ENCODE results near the gene GTPBP2. TPM values are rescaled to one million over a fixed set of nuclear protein-coding genes. Genes with fewer than 3 reads are reported as not detected.
A peak's percentile ranks its signal among the peaks of the same experiment; 100 is the strongest.

Gene GTPBP2
- total and polyA plus RNA-seq, 2 experiments from 2014 or later = 17.5 to 55.9 TPM

DNA sequence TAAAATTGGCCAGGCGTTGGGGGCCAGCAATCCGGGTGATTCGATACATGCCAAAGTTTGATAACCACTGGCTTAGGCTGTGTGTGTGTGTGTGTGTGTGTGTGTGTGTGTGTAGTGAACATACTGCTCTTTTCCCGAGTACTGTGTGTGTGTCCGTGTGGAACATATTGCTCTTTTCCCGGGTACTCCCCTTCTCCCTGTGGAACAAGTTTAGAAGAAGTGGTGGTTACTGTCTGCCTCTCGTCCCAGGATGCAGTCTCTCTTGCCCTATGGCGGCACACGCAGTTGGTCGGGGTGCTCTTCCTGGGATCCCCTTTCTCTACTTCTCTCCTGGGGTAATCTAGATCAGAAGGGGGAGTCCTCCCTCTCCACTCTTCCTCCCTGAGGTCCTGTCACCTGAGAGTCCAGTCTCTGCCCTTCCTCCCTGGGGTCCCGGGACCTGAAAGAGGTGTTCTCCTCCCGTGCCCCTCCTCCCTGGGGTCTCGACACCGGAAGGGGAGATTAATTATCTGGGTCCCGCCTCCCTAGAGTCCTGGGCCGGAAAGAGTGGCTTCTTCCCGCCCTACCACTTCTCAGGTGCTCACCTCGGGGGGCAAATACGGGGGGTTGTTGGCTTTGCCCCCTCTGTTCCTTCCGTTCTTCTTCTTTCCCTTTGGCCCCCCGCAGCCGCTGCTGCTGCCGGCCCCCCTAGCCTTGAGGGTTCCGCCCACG is 516 bp downstream of the GTPBP2 start:
- DNase-seq (ENCODE audit: low spot score) = peak; percentile 89
- Mint-ChIP-seq H3K9me3 (no peaks in the 10 kb centered on the region), H3K4me3 (peak overlapping the region; percentile 96), H3K36me3 (ENCODE audit: low read depth) (peaks cover 35% of the 10 kb centered on the region), H3K4me1 (peaks cover 9% of the 10 kb centered on the region), H3K27me3 (ENCODE audit: insufficient read depth, low read depth, poor library complexity) (peaks cover 6% of the 10 kb centered on the region), H3K27ac (peak overlapping the region; percentile 100)
- Histone ChIP-seq H4K20me1 (replicated peaks; ENCODE audit: insufficient read depth) (peaks cover 7% of the 10 kb centered on the region), H3K79me2 (replicated peaks; ENCODE audit: insufficient read depth) (peaks cover 19% of the 10 kb centered on the region), H3K27me3 (ENCODE audit: insufficient read depth) (no peaks in the 10 kb centered on the region), H3K27ac (ENCODE audit: low read depth) (peak overlapping the region; percentile 90), H3K4me2 (peak overlapping the region; percentile 93), H3K9me2 (ENCODE audit: insufficient read depth) (no peaks in the 10 kb centered on the region), H3K4me1 (ENCODE audit: insufficient read depth) (no peaks in the 10 kb centered on the region), H3K4me3 (peak overlapping the region; percentile 86), H3K36me3 (ENCODE audit: insufficient read depth) (peaks cover 3% of the 10 kb centered on the region; the same call in 1 of the 2 replicates), H3F3A (replicated peaks; ENCODE audit: low read depth) (0 out of 2 replicates have a peak, but pooled peaks cover 10% of the 10 kb centered on the region), H2AFZ (peak overlapping the region; percentile 91; the same call in 1 of the 2 replicates)
- TF ChIP-seq EZH2phosphoT487 (IDR thresholded peaks at IDR 0.05; ENCODE audit: unreplicated experiment) = no peak
- no peak for TF ChIP-seq ETS1 (IDR thresholded peaks at IDR 0.05)
- no peak for TF ChIP-seq NANOG (IDR thresholded peaks at IDR 0.05; ENCODE audit: borderline replicate concordance)
- TF ChIP-seq ZNF331 (CRISPR knock-in tag; IDR thresholded peaks at IDR 0.05; ENCODE audit: low read depth) = no peak
- TF ChIP-seq STAT1 (IDR thresholded peaks at IDR 0.05; ENCODE audit: unreplicated experiment) = no peak
- TF ChIP-seq CREB1 (CRISPR knock-in tag; IDR thresholded peaks at IDR 0.05; ENCODE audit: low read depth) = no peak
- TF ChIP-seq POLR2AphosphoS5 (IDR thresholded peaks at IDR 0.05; ENCODE audit: low read depth) = peak; percentile 44
- peak; percentile 51 for ATAC-seq

DNA sequence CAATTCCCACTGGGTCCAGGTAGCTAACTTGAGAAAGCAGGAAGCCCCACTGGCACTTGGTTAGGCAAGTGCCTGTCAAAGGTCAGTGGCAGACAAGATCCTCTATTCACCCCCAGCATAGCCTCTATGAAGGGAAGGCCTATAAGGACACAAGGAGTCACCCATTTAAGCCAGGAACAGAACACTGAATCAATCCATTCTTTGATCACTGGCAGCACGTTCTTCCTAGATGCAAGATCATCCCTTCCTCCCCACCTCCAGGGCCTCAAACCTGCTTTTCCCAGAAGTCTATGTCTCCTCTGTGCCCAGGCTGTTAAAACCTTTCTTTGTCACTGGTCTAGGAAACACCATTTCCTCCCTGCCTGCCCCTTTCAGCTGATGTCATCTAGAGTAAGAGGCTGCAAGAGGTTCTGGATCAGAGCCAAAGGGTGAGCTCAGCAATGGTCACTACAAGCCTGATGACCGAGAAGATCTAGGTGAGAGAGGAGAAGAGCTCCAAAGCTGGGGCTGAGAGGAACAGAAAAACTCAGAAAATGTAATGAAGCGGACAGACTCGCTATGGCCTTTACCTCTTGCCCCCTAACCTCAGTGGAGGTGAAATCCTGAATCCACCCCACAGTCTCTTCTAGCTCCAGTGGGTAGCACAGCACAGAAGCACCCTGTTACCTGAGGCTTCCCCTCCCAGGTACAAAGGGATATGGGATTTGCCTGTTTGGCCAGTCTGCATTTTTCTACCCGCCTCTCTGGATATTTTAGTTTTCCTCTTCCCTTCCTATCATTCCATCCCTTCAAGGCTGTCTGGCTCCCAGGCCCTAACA is 1.8 kb downstream of the GTPBP2 start:
- H3K4me1 Mint-ChIP-seq = peaks cover 9% of the 10 kb centered on the region
- H3K4me3 Mint-ChIP-seq = peak overlapping the region; percentile 96
- 0 out of 2 replicates have a peak overlapping the region, but pooled peaks have one; percentile 38 for H3K4me2 ChIP-seq
- no peak overlapping the region for H3K27ac ChIP-seq (ENCODE audit: low read depth)
- no peak overlapping the region for H3K27ac Mint-ChIP-seq
- peaks cover 48% of the 10 kb centered on the region for H3K36me3 Mint-ChIP-seq (ENCODE audit: low read depth)
- no peak for DNase-seq (ENCODE audit: low spot score)
- H3K9me3 Mint-ChIP-seq = no peaks in the 10 kb centered on the region
- peaks cover 7% of the 10 kb centered on the region for H4K20me1 ChIP-seq (replicated peaks; ENCODE audit: insufficient read depth)
- peaks cover 19% of the 10 kb centered on the region for H3K79me2 ChIP-seq (replicated peaks; ENCODE audit: insufficient read depth)
- peaks cover 9% of the 10 kb centered on the region for H3K27me3 Mint-ChIP-seq (ENCODE audit: insufficient read depth, low read depth, poor library complexity)
- TF ChIP-seq STAT1 (IDR thresholded peaks at IDR 0.05; ENCODE audit: unreplicated experiment) (no peak), ZNF462 (CRISPR knock-in tag; IDR thresholded peaks at IDR 0.05) (no peak), ZNF114 (CRISPR knock-in tag; IDR thresholded peaks at IDR 0.05) (no peak), EZH2phosphoT487 (IDR thresholded peaks at IDR 0.05; ENCODE audit: unreplicated experiment) (no peak), EZH2 (IDR thresholded peaks at IDR 0.05; ENCODE audit: low read depth, unreplicated experiment) (no peak), NANOG (IDR thresholded peaks at IDR 0.05; ENCODE audit: borderline replicate concordance) (no peak), JUNB (IDR thresholded peaks at IDR 0.05; ENCODE audit: unreplicated experiment) (no peak)
- H3K27me3 ChIP-seq (ENCODE audit: insufficient read depth) = no peaks in the 10 kb centered on the region
- H3K36me3 ChIP-seq (ENCODE audit: insufficient read depth) = peaks cover 6% of the 10 kb centered on the region; the same call in 1 of the 2 replicates
- no peaks in the 10 kb centered on the region for H3K4me1 ChIP-seq (ENCODE audit: insufficient read depth)
- ATAC-seq = no peak
- 0 out of 2 replicates have a peak, but pooled peaks cover 10% of the 10 kb centered on the region for H3F3A ChIP-seq (replicated peaks; ENCODE audit: low read depth)
- H3K9me2 ChIP-seq (ENCODE audit: insufficient read depth) = no peaks in the 10 kb centered on the region
- H3K4me3 ChIP-seq = peak overlapping the region; percentile 86; the same call in 1 of the 2 replicates
- no peak overlapping the region for H2AFZ ChIP-seq
